Measurements from ENCODE around the gene ST6GALNAC6.
A peak's percentile ranks its signal among the peaks of the same experiment; 100 is the strongest.

Gene ST6GALNAC6

DNA sequence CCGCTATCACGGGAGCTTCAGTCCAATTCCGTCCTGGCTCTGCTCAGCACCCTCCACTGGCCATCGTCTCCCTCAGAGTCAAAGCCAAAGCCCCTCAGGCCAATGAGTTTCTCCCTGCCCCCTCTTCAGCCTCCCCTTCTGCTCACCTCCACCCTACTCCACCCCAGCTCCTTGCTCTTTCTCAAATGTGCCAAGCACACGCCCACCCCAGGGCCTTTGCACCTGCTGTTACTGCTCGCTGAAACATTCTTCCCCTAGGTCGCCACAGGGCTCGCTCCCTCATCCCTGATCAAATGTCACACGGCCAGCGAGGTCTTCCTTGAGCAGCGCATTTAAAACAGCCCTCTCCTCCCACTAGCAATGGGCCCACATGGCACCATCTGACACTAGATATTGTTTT is 38.6 kb downstream of the ST6GALNAC6 start:
- Mint-ChIP-seq H3K27ac (peak overlapping the region; percentile 38 to 71 (median 42)), H3K27me3 (ENCODE audit: low read depth) (peaks cover 5% of the 10 kb centered on the region), H3K4me1 (peaks cover 32% of the 10 kb centered on the region), H3K9me3 (no peaks in the 10 kb centered on the region), H3K4me3 (no peak overlapping the region), H3K36me3 (ENCODE audit: low read depth) (peaks cover 2% of the 10 kb centered on the region)
- TF ChIP-seq, protein P1, sequence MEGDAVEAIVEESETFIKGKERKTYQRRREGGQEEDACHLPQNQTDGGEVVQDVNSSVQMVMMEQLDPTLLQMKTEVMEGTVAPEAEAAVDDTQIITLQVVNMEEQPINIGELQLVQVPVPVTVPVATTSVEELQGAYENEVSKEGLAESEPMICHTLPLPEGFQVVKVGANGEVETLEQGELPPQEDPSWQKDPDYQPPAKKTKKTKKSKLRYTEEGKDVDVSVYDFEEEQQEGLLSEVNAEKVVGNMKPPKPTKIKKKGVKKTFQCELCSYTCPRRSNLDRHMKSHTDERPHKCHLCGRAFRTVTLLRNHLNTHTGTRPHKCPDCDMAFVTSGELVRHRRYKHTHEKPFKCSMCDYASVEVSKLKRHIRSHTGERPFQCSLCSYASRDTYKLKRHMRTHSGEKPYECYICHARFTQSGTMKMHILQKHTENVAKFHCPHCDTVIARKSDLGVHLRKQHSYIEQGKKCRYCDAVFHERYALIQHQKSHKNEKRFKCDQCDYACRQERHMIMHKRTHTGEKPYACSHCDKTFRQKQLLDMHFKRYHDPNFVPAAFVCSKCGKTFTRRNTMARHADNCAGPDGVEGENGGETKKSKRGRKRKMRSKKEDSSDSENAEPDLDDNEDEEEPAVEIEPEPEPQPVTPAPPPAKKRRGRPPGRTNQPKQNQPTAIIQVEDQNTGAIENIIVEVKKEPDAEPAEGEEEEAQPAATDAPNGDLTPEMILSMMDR (IDR thresholded peaks at IDR 0.05; ENCODE audit: unreplicated experiment in 3 of 3), result no peak

DNA sequence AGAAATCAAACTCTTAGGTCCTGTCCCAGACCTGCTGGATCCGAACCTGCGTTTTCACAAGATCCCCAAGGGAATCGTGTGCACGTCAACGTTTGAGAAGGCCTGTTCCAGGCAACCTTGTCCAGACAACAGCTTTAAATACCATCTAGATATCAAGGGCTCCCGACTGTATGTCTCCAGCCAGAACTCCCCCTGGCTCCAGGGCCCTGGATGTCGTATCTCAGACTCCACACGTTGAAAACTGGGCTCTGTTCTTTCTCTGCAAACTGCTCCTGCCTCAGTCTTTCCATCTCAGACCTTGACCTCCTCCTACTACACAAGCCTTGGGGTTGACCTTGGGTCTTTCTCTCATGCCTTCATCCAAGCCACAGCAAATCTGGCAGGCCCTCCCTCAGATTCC is 39.1 kb downstream of the ST6GALNAC6 start:
- Mint-ChIP-seq H3K27ac (peak overlapping the region; percentile 38 to 71 (median 42)), H3K36me3 (ENCODE audit: low read depth) (no peaks in the 10 kb centered on the region), H3K4me3 (no peak overlapping the region), H3K27me3 (ENCODE audit: low read depth) (peaks cover 5% of the 10 kb centered on the region), H3K9me3 (no peaks in the 10 kb centered on the region), H3K4me1 (peaks cover 27% of the 10 kb centered on the region)
- TF ChIP-seq, protein P1 (IDR thresholded peaks at IDR 0.05; ENCODE audit: unreplicated experiment in 3 of 3), result no peak

DNA sequence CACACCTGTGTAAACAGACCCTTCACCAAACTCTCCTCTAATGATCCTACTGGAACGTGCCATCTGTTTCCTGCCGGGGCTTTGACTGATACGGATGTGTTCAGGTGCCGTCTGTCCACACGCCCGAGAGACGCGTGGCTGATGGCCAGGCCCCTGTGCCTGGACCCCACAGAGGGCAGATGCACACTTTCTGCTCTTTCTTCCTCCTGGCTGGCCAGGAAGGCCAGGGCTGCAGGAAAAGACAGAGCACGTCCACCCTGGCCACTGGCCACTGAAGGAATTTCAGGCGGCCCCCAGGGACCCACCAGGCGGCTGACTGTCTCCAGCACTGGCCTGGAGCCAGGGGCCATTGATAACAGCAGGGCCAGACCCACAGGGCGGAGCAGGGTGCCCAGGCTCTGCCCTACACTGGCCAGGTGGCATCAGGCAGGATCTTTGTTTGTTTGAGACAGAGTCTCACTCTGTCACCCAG is 41.3 kb downstream of the ST6GALNAC6 start:
- Mint-ChIP-seq H3K27me3 (ENCODE audit: low read depth) (peaks cover 5% of the 10 kb centered on the region), H3K4me3 (peak overlapping the region in 2 of 3 experiments; percentile 9 to 55), H3K36me3 (ENCODE audit: low read depth) (no peaks in the 10 kb centered on the region), H3K9me3 (no peaks in the 10 kb centered on the region), H3K4me1 (peaks cover 23% of the 10 kb centered on the region), H3K27ac (peak overlapping the region; percentile 62 to 85 (median 84))
- TF ChIP-seq, protein P1 (IDR thresholded peaks at IDR 0.05; ENCODE audit: unreplicated experiment in 3 of 3), result no peak

DNA sequence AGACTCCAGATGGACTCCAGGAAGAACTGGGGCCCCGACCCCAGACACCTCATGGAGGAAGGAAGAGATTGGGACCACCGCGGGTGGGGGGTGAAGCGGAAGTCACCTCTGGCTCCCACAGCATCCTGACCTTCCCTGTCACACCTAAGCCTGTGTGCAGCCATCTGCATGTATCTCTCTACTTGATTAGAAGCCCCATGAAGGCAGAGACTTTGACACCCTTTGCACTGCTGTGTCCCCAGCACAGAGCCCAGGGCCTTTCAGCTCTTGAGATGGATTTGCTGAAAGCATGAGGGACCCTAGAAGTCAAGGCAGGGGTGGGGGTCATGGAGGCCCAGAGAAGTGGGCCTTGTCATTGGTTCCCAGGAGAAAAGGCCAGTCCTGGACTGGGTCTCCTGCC is 42.1 kb downstream of the ST6GALNAC6 start:
- Mint-ChIP-seq H3K9me3 (no peaks in the 10 kb centered on the region), H3K4me1 (peaks cover 26% of the 10 kb centered on the region), H3K4me3 (no peak overlapping the region), H3K27ac (no peak overlapping the region), H3K36me3 (ENCODE audit: low read depth) (no peaks in the 10 kb centered on the region), H3K27me3 (ENCODE audit: low read depth) (peaks cover 5% of the 10 kb centered on the region)
- TF ChIP-seq, protein P1 (IDR thresholded peaks at IDR 0.05; ENCODE audit: unreplicated experiment in 3 of 3), result no peak

DNA sequence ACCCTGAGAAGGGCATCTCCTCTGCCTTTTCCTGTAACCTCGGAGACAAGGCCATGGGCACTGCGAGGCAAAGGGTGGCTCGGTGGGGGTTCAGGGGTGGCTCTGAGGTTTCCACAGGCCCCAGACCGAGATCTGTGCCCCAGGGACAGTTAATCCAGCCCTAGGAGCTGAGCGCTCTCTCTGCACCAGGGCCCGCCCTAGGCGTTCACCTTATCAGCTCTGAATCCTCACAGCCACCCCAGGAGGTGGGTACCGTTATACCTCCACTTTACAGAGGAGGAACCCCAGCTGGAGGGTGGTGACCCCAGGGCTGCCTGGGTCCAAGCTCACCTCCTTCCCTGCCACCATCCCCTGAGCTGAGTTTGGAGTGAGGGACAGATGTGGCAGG is 42.7 kb downstream of the ST6GALNAC6 start:
- no peak overlapping the region for H3K27ac Mint-ChIP-seq
- no peaks in the 10 kb centered on the region for H3K36me3 Mint-ChIP-seq (ENCODE audit: low read depth)
- H3K9me3 Mint-ChIP-seq, result no peaks in the 10 kb centered on the region
- peaks cover 5% of the 10 kb centered on the region for H3K27me3 Mint-ChIP-seq (ENCODE audit: low read depth)
- no peak overlapping the region for H3K4me3 Mint-ChIP-seq
- TF ChIP-seq, protein P1 (IDR thresholded peaks at IDR 0.05; ENCODE audit: unreplicated experiment in 3 of 3), result no peak
- H3K4me1 Mint-ChIP-seq, result peaks cover 29% of the 10 kb centered on the region

DNA sequence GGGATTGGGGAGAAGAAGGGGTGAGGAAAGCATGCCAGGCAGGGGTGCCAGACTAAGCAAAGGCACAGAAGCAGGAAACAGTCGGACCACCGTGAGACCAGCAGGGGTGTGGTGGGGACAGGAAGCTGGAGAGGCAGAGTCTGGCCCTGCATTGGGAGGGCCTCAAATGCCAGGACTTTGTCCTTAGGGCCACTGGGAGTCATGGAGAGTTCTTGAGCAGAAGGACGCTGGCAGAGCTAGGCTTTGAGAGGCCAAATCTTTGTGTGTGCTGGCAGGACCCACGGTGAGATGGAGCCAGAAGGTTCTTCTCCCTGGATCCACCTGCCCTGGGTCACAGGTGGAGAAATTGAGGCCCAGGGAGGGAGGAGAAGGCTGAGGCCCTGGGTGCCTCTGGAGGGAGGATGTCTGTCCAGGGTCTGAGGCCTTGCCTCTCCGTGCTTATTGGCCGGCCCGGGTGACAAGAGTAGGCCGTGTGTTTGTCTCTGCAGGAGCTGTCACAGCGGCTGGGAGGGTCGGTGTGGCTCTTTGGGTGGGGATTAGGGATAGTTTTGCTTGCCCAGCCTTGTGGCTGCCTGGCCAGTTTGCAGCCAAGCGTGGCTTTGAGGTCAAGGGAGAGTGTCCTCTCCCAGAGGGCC is 43.2 kb downstream of the ST6GALNAC6 start:
- Mint-ChIP-seq H3K9me3 (no peaks in the 10 kb centered on the region), H3K4me3 (no peak overlapping the region), H3K36me3 (ENCODE audit: low read depth) (no peaks in the 10 kb centered on the region), H3K4me1 (peaks cover 29% of the 10 kb centered on the region), H3K27me3 (ENCODE audit: low read depth) (peaks cover 3% of the 10 kb centered on the region), H3K27ac (peak overlapping the region; percentile 55 to 67 (median 64))
- TF ChIP-seq, protein P1 (IDR thresholded peaks at IDR 0.05; ENCODE audit: unreplicated experiment in 3 of 3), result no peak
